HCT116 (cell line): ENCODE data around the gene ATP12A. TPM values are rescaled to one million over a fixed set of nuclear protein-coding genes. Genes with fewer than 3 reads are reported as not detected.

Source experiments
- ATAC-seq: fragments of 200-7000 bp; cut with Tn5 transposase; 2 replicates; pipeline ENCODE4 v1.9.1; 2020; ENCODE audit warnings: mild to moderate bottlenecking, moderate library complexity
- BruUV-seq: library from RNA; stranded (reverse); fragments of 400-500 nt; replicated peaks from 2 replicates; lab custom pipeline; 2021; lab: Mats Ljungman, UMichigan
- CTCF ChIA-PET: fragments of 300-600 bp; sonication (Branson Sonifier 250); formaldehyde crosslinking; loops from one replicate; lab custom pipeline; 2021; ENCODE audit warnings: antibody characterized with exemption; lab: Charles Lee
- POLR2A ChIA-PET: fragments of 300-600, 350-600 bp; sonication (Branson Sonifier 250); formaldehyde crosslinking; loops from one replicate; lab custom pipeline; 2021; ENCODE audit warnings: antibody characterized with exemption; lab: Charles Lee
- RAD21 ChIA-PET, 2 experiments: fragments of 300-600 bp; sonication (Branson Sonifier 250); formaldehyde crosslinking; loops; one replicate each; lab custom pipeline; 2023; ENCODE audit warnings: low total read pairs in 2 of 2; ENCODE audit not compliant: uncharacterized antibody in 2 of 2, unreplicated experiment in 2 of 2, low non-redundant PET in 1 of 2; lab: Charles Lee
- DNase-seq: peaks from one replicate; pipeline ENCODE4 v3.0.0-alpha.2; 2010; ENCODE audit warnings: low read depth, low spot score
- H2AFZ ChIP-seq: fragments of 200-600 bp; shearing (Covaris generic), sonication (generic); 2 replicates; pipeline ENCODE4 v1.6.1; 2017; ENCODE audit warnings: low read depth, mixed run types, mixed read lengths, antibody characterized with exemption, low read length; ENCODE audit not compliant: poor library complexity, severe bottlenecking
- H3K27ac ChIP-seq: 2 replicates; pipeline ENCODE4 v1.5.1; 2012; ENCODE audit warnings: low read depth, low read length
- H3K27me3 ChIP-seq: fragments of 200-600 bp; sonication (generic); 2 replicates; pipeline ENCODE4 v1.6.1; 2016; ENCODE audit warnings: mixed run types, low read length, mixed read lengths; ENCODE audit not compliant: insufficient read depth
- H3K36me3 ChIP-seq, 2 experiments: fragments of 200-500 bp in 1 of 2; fragments of 200-600 bp in 1 of 2; sonication (Bioruptor generic) in 1 of 2; sonication (generic) in 1 of 2; 2 replicates each; pipeline versions ENCODE4 v1.5.1 to v1.6.1; 2014 to 2016; ENCODE audit warnings: low read length in 2 of 2, inconsistent platforms in 1 of 2, mixed read lengths in 1 of 2, mixed run types in 1 of 2; ENCODE audit not compliant: insufficient read depth in 2 of 2, control insufficient read depth in 1 of 2
- H3K4me1 ChIP-seq, 2 experiments: fragments of 200-600 bp in 1 of 2; sonication (generic) in 1 of 2; 2 replicates each; pipeline versions ENCODE4 v1.5.1 to v1.6.1; 2012 to 2017; ENCODE audit warnings: low read length in 2 of 2, inconsistent platforms in 1 of 2, mild to moderate bottlenecking in 1 of 2, mixed read lengths in 1 of 2, mixed run types in 1 of 2, moderate library complexity in 1 of 2; ENCODE audit not compliant: insufficient read depth in 2 of 2, control insufficient read depth in 1 of 2
- H3K4me2 ChIP-seq: fragments of 200-600 bp; sonication (generic); 2 replicates; pipeline ENCODE4 v1.6.1; 2017; ENCODE audit warnings: mixed run types, low read length, mixed read lengths
- H3K4me3 ChIP-seq, 2 experiments: fragments of 200-600 bp in 1 of 2; sonication (generic) in 1 of 2; replicated peaks in 1 of 2; 2 replicates each; pipeline ENCODE4 v1.5.1; 2011 to 2016; ENCODE audit warnings: low read length in 2 of 2, control low read depth in 1 of 2, low read depth in 1 of 2, mild to moderate bottlenecking in 1 of 2, mixed read lengths in 1 of 2, mixed run types in 1 of 2
- H3K79me2 ChIP-seq: fragments of 200-600 bp; sonication (generic); 2 replicates; pipeline ENCODE4 v1.6.1; 2017; ENCODE audit warnings: mild to moderate bottlenecking, mixed run types, low read length, moderate library complexity, mixed read lengths; ENCODE audit not compliant: insufficient read depth
- H3K9ac ChIP-seq: fragments of 200-600 bp; sonication (generic); 2 replicates; pipeline ENCODE4 v1.6.1; 2016; ENCODE audit warnings: low read length, mixed read lengths
- H3K9me2 ChIP-seq: fragments of 200-600 bp; sonication (generic), shearing (Covaris generic); 2 replicates; pipeline ENCODE4 v1.6.1; 2017; ENCODE audit warnings: mixed run types, mild to moderate bottlenecking, moderate library complexity; ENCODE audit not compliant: insufficient read depth
- H3K9me3 ChIP-seq, 2 experiments: fragments of 200-500 bp in 1 of 2; fragments of 200-600 bp in 1 of 2; sonication (Bioruptor generic) in 1 of 2; sonication (generic) in 1 of 2; 2 replicates each; pipeline ENCODE4 v1.6.1; 2014 to 2017; ENCODE audit warnings: low read length in 2 of 2, mixed read lengths in 2 of 2, inconsistent platforms in 1 of 2, low read depth in 1 of 2, mild to moderate bottlenecking in 1 of 2, mixed run types in 1 of 2, moderate library complexity in 1 of 2; ENCODE audit not compliant: control insufficient read depth in 1 of 2, insufficient read depth in 1 of 2
- H4K20me1 ChIP-seq: fragments of 200-600 bp; sonication (generic), shearing (Covaris generic); 2 replicates; pipeline ENCODE4 v1.6.1; 2017; ENCODE audit warnings: mixed run types, mild to moderate bottlenecking, moderate library complexity; ENCODE audit not compliant: insufficient read depth
- CBX3 ChIP-seq: IDR thresholded peaks from 2 replicates; pipeline ENCODE4 v1.6.1; 2012; ENCODE audit warnings: low read depth
- RAD21 ChIP-seq: IDR thresholded peaks from 2 replicates; pipeline ENCODE4 v1.6.1; 2012; ENCODE audit warnings: low read depth, mild to moderate bottlenecking
- SP1 ChIP-seq: IDR thresholded peaks from 2 replicates; pipeline ENCODE4 v1.6.1; 2012; ENCODE audit warnings: low read depth
- TCF7L2 ChIP-seq: IDR thresholded peaks from 2 replicates; pipeline ENCODE4 v1.7.0; 2011; ENCODE audit warnings: borderline replicate concordance, inconsistent platforms; ENCODE audit not compliant: insufficient read depth, insufficient read length; ENCODE audit errors: extremely low read depth
- intact Hi-C: fragments of 100-400 bp; cut with micrococcal nuclease; formaldehyde crosslinking; loops from 2 replicates; pipeline ENCODE4 v1.10.0; 2022
- total RNA-seq: library from RNA; stranded (reverse); gene quantifications from one replicate; pipeline ENCODE4 v1.2.1, GENCODE V29; 2021; ENCODE audit not compliant: unreplicated experiment
- TF ChIP-seq, protein P1 (sequence below), 3 experiments: fragments of 200-600 bp in 1 of 3; sonication (generic) in 1 of 3; IDR thresholded peaks in 2 of 3; conservative IDR thresholded peaks in 1 of 3; 2 replicates each; pipeline ENCODE4 v1.5.1; 2012 to 2017; ENCODE audit warnings: low read depth in 2 of 3, low read length in 2 of 3, antibody characterized with exemption in 1 of 3, borderline replicate concordance in 1 of 3, control low read depth in 1 of 3, mild to moderate bottlenecking in 1 of 3, mixed read lengths in 1 of 3, mixed run types in 1 of 3, moderate library complexity in 1 of 3; ENCODE audit not compliant: insufficient read depth in 1 of 3

ATP12A gene
- total RNA-seq, 1 experiment from 2014 or later = 0.30 TPM

DNA sequence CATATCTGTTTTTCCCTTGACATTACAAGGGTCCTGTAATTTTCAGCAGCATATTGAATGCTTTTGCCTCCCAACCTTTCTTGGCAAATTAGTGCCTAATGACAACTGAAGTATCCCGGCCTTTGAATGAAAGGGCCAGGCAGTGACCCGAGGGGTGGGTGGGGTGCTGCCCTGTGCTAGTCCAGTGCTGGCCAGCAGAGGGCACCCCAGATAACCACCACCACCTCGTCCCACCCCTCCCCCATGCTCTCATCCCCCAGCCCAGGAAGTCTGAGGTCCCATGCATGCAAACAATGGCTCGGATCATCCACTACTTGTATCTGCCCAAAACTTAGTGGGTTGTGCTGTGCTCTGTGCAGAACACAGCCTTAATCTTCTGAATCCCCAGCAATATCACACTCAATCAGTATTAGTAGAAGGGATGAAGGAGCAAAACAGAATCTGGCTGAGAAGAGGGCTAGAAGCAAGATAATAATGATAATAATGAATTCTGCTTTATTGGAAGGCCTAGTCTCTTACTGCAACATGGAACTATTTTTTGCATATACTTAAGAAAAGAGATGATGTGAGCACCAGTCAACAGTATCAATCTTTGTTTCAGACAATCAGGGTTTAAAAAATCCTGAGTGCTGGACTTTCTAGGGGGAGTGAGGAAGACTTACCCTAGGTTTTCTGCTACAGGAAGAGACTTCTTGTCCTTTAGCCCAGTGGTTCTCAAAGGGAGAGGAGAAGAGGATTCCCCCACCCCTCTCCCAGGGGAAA is 3.8 kb downstream of the ATP12A start:
- RAD21 ChIA-PET = no interaction called here
- no TSS peak for BruUV-seq
- no peaks in the 10 kb centered on the region for H3K27me3 ChIP-seq

More for the DNA sequence above, 3.8 kb downstream of the ATP12A start:
- no peak overlapping the region for H3K27ac ChIP-seq
- no peak overlapping the region for H3K9ac ChIP-seq
- H3K4me1 ChIP-seq = peaks cover 16 to 26% of the 10 kb centered on the region in 2 experiments
- DNase-seq = peak; percentile 24
- peak overlapping the region; percentile 47 for H2AFZ ChIP-seq
- H3K9me2 ChIP-seq = no peaks in the 10 kb centered on the region
- TF ChIP-seq TCF7L2 (no peak), RAD21 (peak; percentile 35; the same call in 1 of the 2 replicates), CBX3 (no peak), SP1 (no peak)
- TF ChIP-seq, protein P1, sequence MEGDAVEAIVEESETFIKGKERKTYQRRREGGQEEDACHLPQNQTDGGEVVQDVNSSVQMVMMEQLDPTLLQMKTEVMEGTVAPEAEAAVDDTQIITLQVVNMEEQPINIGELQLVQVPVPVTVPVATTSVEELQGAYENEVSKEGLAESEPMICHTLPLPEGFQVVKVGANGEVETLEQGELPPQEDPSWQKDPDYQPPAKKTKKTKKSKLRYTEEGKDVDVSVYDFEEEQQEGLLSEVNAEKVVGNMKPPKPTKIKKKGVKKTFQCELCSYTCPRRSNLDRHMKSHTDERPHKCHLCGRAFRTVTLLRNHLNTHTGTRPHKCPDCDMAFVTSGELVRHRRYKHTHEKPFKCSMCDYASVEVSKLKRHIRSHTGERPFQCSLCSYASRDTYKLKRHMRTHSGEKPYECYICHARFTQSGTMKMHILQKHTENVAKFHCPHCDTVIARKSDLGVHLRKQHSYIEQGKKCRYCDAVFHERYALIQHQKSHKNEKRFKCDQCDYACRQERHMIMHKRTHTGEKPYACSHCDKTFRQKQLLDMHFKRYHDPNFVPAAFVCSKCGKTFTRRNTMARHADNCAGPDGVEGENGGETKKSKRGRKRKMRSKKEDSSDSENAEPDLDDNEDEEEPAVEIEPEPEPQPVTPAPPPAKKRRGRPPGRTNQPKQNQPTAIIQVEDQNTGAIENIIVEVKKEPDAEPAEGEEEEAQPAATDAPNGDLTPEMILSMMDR (IDR thresholded peaks at IDR 0.05 in 2 of 3, conservative IDR thresholded peaks at IDR 0.05 in 1 of 3; ENCODE audit: borderline replicate concordance in 1 of 3, insufficient read depth in 1 of 3, low read depth in 2 of 3, low read length in 2 of 3) = peak; percentile 47 to 89 (median 88); a peak in 5 of 6 replicates
- ChIA-PET POLR2A (no interaction called here), CTCF (interaction anchor here (1.2 to 2.0 kb wide), 2 partner anchors 10 to 11 kb away, joined by 4 to 15 read pairs; no protein-coding TSS in a partner anchor)
- H3K4me2 ChIP-seq = peak overlapping the region; percentile 34
- intact Hi-C loops = no loop called here
- H3K79me2 ChIP-seq = no peaks in the 10 kb centered on the region
- ATAC-seq = peak; percentile 84
- H3K4me3 ChIP-seq = no peak overlapping the region
- no peaks in the 10 kb centered on the region for H3K9me3 ChIP-seq
- no peaks in the 10 kb centered on the region for H3K36me3 ChIP-seq
- H4K20me1 ChIP-seq = no peaks in the 10 kb centered on the region
